Measurements from ENCODE around the gene CYFIP2.
A peak's percentile ranks its signal among the peaks of the same experiment; 100 is the strongest.
"Not testable (repeated sequence)": the region's sequence is repeated elsewhere in the genome, so short reads cannot be mapped to it uniquely, and the experiment has no call there.

CYFIP2 gene

GRCh38 chr5:157265714-157266285 lies at the start of gene CYFIP2:
Gene CYFIP2 (plus strand): TSS chr5:157266123. CDS start chr5:157285362, 19,239 bp downstream.
- no peak for DNase-seq

- DNase-seq, result no peak
These were observed 49.4 kb upstream of the CYFIP2 start for GRCh38 chr5:157216391-157217142.

GRCh38 chr5:157217289-157218024 lies 48.5 kb upstream of the CYFIP2 start:
- no peak for DNase-seq

- DNase-seq, result no peak
These were observed 46.2 kb upstream of the CYFIP2 start for GRCh38 chr5:157219491-157220271.

GRCh38 chr5:157221959-157222358 lies 44.0 kb upstream of the CYFIP2 start:
- no peak for DNase-seq

- DNase-seq, result no peak
These were observed 43.3 kb upstream of the CYFIP2 start for GRCh38 chr5:157222506-157223230.

- no peak for DNase-seq
These were observed 40.2 kb upstream of the CYFIP2 start for GRCh38 chr5:157225469-157226422.

GRCh38 chr5:157230610-157231009 lies 35.3 kb upstream of the CYFIP2 start:
- DNase-seq, result no peak

- DNase-seq, result no peak
These were observed 33.2 kb upstream of the CYFIP2 start for GRCh38 chr5:157232706-157233105.

- DNase-seq, result no peak
These were observed 32.4 kb upstream of the CYFIP2 start for GRCh38 chr5:157233515-157233914.

- DNase-seq, result no peak
These were observed 29.5 kb upstream of the CYFIP2 start for GRCh38 chr5:157236423-157236822.

- no peak for DNase-seq
These were observed 24.4 kb upstream of the CYFIP2 start for GRCh38 chr5:157241483-157241882.

- not testable (repeated sequence) for DNase-seq
These were observed 21.2 kb upstream of the CYFIP2 start for GRCh38 chr5:157244704-157245103.

- DNase-seq, result no peak
These were observed 20.4 kb upstream of the CYFIP2 start for GRCh38 chr5:157245476-157245875.

- no peak for DNase-seq
These were observed 20.0 kb upstream of the CYFIP2 start for GRCh38 chr5:157245886-157246285.

- DNase-seq, result no peak
These were observed 18.7 kb upstream of the CYFIP2 start for GRCh38 chr5:157247267-157247666.

- DNase-seq, result no peak
These were observed 17.0 kb upstream of the CYFIP2 start for GRCh38 chr5:157248821-157249470.

- no peak for DNase-seq
These were observed 13.0 kb upstream of the CYFIP2 start for GRCh38 chr5:157252711-157253465.

GRCh38 chr5:157253547-157253946 lies 12.4 kb upstream of the CYFIP2 start:
- peak in 1 of 2 experiments; percentile 17 for DNase-seq

GRCh38 chr5:157258450-157258849 lies 7.5 kb upstream of the CYFIP2 start:
- DNase-seq, result no peak
